ENCODE results near the gene LMO4. TPM values are rescaled to one million over a fixed set of nuclear protein-coding genes. Genes with fewer than 3 reads are reported as not detected.

The LMO4 gene
- total RNA-seq, result 10 to 100 TPM; 48.8 to 67.1 (median 52.2) TPM

DNA sequence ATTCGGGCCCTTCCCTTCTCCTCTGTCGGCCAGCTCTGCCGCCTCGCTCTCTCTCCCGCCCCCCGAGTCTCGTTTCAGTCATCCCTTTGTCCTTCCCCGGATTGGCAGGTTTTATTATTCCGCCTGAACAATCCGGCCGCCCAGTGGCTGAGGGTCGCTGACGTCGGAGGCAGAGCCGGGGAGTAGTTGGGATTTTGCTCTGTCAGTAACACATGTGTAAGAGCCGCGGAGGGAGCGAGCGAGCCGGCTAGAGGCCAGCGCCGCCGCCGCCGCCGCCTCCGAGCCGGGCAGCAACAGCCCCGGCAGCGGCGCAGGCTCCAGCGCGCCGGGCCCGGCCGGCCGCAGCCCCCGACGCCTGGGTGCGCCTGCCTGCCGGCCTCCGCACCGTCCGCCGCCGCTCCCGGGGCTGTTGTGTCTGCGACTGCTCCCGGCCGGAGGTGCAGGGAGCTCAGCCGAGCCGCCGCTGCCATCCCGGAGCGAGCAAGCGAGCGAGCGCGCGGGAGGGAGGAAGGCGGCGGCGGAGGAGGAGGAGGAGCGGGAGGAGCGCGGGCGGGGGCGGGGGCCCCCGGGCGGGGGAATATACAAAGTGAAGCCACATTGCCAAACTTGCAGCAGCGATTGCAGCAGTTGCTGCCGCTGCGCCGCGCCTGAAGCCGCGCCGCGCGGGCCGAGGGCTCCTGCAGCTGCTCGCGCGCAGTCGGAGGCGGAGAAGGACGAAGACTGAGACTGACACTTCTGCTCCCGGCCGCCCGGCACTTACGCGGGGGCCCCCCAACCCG is at the start of gene LMO4:
TSS of gene LMO4 (plus strand) at position 609 of the 779 bp plus-strand sequence. CDS start 3,136 bp downstream, outside the sequence.
- DNase-seq (ENCODE audit: low spot score in 2 of 2), result peak; percentile 97 to 98
- H3K4me3 ChIP-seq, result peak within 1 kb of the TSS; percentile 94
- peaks cover 38% of the 10 kb centered on the region for H3K4me1 ChIP-seq
- under 1% methylated on average over 31 of the region's 93 CpGs for WGBS
- no peaks in the 10 kb centered on the region for H3K36me3 ChIP-seq
- peak within 1 kb of the TSS; percentile 97 for H3K27ac ChIP-seq
- no peaks in the 10 kb centered on the region for H3K9me3 ChIP-seq
- TF ChIP-seq POLR2A (IDR thresholded peaks at IDR 0.05) (peak; percentile 54 to 84), POLR2AphosphoS5 (IDR thresholded peaks at IDR 0.05) (peak; percentile 31 to 94 (median 76)), EP300 (IDR thresholded peaks at IDR 0.05) (no peak)
- no peaks in the 10 kb centered on the region for H3K27me3 ChIP-seq

- DNase-seq (ENCODE audit: low spot score in 2 of 2), result no peak
- peaks cover 3% of the 10 kb centered on the region for H3K4me1 ChIP-seq
- H3K9me3 ChIP-seq, result no peaks in the 10 kb centered on the region
- no peak overlapping the region for H3K4me3 ChIP-seq
- no peaks in the 10 kb centered on the region for H3K27me3 ChIP-seq
- H3K36me3 ChIP-seq, result no peaks in the 10 kb centered on the region
- no peak for TF ChIP-seq POLR2A (IDR thresholded peaks at IDR 0.05)
- TF ChIP-seq POLR2AphosphoS5 (IDR thresholded peaks at IDR 0.05), result no peak
- no peak for TF ChIP-seq CTCF (IDR thresholded peaks at IDR 0.05)
- TF ChIP-seq EP300 (IDR thresholded peaks at IDR 0.05), result no peak
- WGBS, result 85% methylated on average over 2 of the region's 2 CpGs
- peak overlapping the region; percentile 55 for H3K27ac ChIP-seq
These were observed 49.2 kb upstream of the LMO4 start for GRCh38 chr1:87279536-87279875.

- Histone ChIP-seq H3K4me3 (no peak overlapping the region), H3K36me3 (no peaks in the 10 kb centered on the region), H3K27me3 (no peaks in the 10 kb centered on the region), H3K27ac (no peak overlapping the region), H3K4me1 (peaks cover 3% of the 10 kb centered on the region), H3K9me3 (no peaks in the 10 kb centered on the region)
- DNase-seq (ENCODE audit: low spot score in 2 of 2), result no peak
- 81% methylated on average over 2 of the region's 2 CpGs for WGBS
- TF ChIP-seq POLR2AphosphoS5 (IDR thresholded peaks at IDR 0.05), result no peak
- no peak for TF ChIP-seq POLR2A (IDR thresholded peaks at IDR 0.05)
- TF ChIP-seq CTCF (IDR thresholded peaks at IDR 0.05), result no peak
- TF ChIP-seq EP300 (IDR thresholded peaks at IDR 0.05), result no peak
These were observed 48.6 kb upstream of the LMO4 start for GRCh38 chr1:87279966-87280535.

DNA sequence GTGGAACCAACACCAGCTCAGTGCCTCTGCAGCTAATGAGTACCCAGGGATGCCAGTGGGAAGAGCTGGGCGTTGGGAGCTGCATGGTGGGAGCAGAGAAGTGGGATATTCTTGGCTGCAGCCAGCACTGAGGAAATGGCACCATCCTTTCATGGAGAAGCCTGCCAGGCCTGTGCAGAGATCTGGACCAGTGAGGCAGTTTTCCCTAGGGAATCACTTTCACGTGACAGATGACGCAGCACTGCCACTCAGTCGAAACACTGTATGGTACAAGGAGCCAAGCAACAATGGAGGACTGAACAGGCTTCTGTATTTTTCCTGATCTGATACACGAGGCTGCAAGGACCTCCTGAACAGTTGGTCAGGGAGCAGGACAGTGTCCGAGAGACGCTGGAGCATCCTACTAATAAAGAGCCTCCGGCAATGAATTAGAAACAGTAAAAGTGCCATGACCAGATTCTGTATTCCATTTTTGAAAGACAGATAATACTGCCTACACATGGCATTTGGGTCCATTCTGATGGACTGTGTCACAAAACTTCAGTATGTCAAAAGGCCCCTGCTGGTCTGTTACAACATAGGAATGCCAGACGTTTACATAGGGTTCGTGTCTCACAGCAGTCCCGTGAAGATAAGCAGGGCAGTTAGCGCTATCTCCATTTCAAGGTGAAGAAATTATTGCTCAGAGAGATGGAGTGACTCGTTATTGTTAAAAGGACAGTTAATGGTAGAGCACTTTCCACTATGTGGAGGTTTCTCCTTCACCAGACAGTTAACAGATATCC is 44.0 kb upstream of the LMO4 start:
- Histone ChIP-seq H3K27ac (no peak overlapping the region), H3K9me3 (no peaks in the 10 kb centered on the region), H3K27me3 (no peaks in the 10 kb centered on the region), H3K4me1 (no peaks in the 10 kb centered on the region), H3K4me3 (no peak overlapping the region), H3K36me3 (no peaks in the 10 kb centered on the region)
- DNase-seq (ENCODE audit: low spot score in 2 of 2), result no peak
- 91% methylated on average over 13 of the region's 13 CpGs for WGBS
- no peak for TF ChIP-seq CTCF (IDR thresholded peaks at IDR 0.05)
- no peak for TF ChIP-seq POLR2AphosphoS5 (IDR thresholded peaks at IDR 0.05)
- no peak for TF ChIP-seq POLR2A (IDR thresholded peaks at IDR 0.05)
- no peak for TF ChIP-seq EP300 (IDR thresholded peaks at IDR 0.05)

GRCh38 chr1:87291107-87291506 is 37.6 kb upstream of the LMO4 start:
- Histone ChIP-seq H3K4me1 (no peaks in the 10 kb centered on the region), H3K27me3 (no peaks in the 10 kb centered on the region), H3K9me3 (no peaks in the 10 kb centered on the region), H3K27ac (no peak overlapping the region), H3K36me3 (no peaks in the 10 kb centered on the region), H3K4me3 (no peak overlapping the region)
- 67% methylated on average over 1 of the region's 1 CpG for WGBS
- DNase-seq (ENCODE audit: low spot score in 2 of 2), result no peak
- TF ChIP-seq POLR2AphosphoS5 (IDR thresholded peaks at IDR 0.05) (no peak), POLR2A (IDR thresholded peaks at IDR 0.05) (no peak), EP300 (IDR thresholded peaks at IDR 0.05) (no peak), CTCF (IDR thresholded peaks at IDR 0.05) (no peak)

Measured in suprapubic skin (tissue), 4 donors.